Suprapubic skin (tissue), 4 donors: Measurements from ENCODE around the gene CELSR1.

ENCODE experiments used
- EP300 ChIP-seq: sonication (generic); formaldehyde crosslinking; IDR thresholded peaks from one replicate; pipeline ENCODE4 v1.6.1; 2017; ENCODE audit warnings: antibody characterized with exemption
- POLR2A ChIP-seq, 2 donors: fragments of 450-650 bp; IDR thresholded peaks; one replicate each; pipeline ENCODE4 v1.6.1; 2017; ENCODE audit warnings: antibody characterized with exemption in 2 of 2, mild to moderate bottlenecking in 2 of 2, moderate library complexity in 2 of 2
- POLR2AphosphoS5 ChIP-seq, 3 donors: sonication (generic); formaldehyde crosslinking; IDR thresholded peaks; one replicate each; pipeline ENCODE4 v1.6.1; 2017; ENCODE audit warnings: antibody characterized with exemption in 3 of 3
- TF ChIP-seq, protein P1 (sequence below), 2 donors: fragments of 200-600 bp in 1 of 2; fragments of 450-650 bp in 1 of 2; sonication (generic) in 1 of 2; IDR thresholded peaks; one replicate each; pipeline ENCODE4 v1.5.1; 2016 to 2019; ENCODE audit warnings: antibody characterized with exemption in 2 of 2, mild to moderate bottlenecking in 1 of 2, moderate library complexity in 1 of 2

DNA sequence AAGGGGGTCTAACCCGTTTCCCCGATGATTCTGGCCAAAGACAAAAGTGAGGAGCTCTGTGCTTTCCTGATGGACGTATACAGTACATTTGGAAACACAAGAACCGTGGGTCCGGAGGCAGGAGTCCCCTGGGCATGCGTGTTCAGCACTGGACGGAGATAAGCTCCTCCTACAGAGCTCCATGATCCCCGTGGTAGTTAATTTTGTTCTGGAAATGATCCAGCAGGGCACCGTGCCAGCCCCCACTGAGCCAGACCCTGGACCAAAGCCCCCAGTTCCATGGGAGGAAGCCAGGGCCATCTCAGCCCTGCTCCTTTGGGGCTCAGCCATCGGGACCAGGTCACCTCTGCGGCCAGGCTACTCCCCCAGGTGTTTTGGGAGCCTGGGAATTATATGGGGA is 118.6 kb downstream of the CELSR1 start:
- TF ChIP-seq, protein P1, sequence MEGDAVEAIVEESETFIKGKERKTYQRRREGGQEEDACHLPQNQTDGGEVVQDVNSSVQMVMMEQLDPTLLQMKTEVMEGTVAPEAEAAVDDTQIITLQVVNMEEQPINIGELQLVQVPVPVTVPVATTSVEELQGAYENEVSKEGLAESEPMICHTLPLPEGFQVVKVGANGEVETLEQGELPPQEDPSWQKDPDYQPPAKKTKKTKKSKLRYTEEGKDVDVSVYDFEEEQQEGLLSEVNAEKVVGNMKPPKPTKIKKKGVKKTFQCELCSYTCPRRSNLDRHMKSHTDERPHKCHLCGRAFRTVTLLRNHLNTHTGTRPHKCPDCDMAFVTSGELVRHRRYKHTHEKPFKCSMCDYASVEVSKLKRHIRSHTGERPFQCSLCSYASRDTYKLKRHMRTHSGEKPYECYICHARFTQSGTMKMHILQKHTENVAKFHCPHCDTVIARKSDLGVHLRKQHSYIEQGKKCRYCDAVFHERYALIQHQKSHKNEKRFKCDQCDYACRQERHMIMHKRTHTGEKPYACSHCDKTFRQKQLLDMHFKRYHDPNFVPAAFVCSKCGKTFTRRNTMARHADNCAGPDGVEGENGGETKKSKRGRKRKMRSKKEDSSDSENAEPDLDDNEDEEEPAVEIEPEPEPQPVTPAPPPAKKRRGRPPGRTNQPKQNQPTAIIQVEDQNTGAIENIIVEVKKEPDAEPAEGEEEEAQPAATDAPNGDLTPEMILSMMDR (IDR thresholded peaks at IDR 0.05): no peak
- TF ChIP-seq EP300: no peak
- TF ChIP-seq POLR2A (IDR thresholded peaks at IDR 0.05): no peak
- TF ChIP-seq POLR2AphosphoS5 (IDR thresholded peaks at IDR 0.05): no peak
